ENCODE measurements around the gene SRCAP.

DNA sequence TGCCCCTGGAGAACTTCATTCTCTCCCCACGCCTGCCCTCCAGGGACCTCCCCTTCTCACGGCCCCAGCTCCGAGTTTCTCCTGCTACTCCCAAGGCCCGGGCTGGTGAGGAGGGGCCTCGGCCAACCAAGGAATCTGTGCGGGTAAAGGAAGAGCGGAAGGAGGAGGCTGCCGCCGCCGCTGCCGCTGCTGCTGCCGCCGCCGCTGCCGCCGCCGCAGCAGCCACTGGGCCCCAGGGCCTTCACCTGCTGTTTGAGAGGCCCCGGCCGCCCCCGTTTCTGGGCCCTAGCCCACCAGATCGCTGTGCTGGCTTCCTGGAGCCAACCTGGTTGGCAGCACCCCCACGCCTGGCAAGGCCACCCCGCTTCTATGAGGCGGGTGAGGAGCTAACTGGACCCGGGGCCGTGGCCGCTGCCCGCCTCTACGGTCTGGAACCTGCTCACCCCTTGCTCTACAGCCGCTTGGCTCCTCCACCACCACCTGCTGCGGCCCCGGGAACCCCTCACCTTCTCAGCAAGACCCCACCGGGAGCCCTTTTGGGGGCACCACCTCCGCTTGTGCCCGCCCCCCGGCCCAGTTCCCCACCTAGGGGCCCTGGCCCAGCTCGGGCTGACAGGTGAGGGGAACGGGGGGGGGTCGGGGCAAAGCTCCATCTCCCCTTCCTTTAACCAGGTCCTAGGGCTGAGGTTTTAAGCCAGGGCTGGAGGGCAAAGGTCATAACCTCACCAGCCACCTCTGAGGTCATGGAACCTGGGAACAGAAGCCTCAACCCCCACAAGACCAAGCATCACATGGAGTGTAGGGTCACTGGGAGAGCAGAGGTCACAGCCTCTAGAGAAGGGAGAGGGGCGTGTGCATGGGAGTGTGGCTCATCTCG is 29.7 kb upstream of the SRCAP start:
- TF ChIP-seq, protein P1, sequence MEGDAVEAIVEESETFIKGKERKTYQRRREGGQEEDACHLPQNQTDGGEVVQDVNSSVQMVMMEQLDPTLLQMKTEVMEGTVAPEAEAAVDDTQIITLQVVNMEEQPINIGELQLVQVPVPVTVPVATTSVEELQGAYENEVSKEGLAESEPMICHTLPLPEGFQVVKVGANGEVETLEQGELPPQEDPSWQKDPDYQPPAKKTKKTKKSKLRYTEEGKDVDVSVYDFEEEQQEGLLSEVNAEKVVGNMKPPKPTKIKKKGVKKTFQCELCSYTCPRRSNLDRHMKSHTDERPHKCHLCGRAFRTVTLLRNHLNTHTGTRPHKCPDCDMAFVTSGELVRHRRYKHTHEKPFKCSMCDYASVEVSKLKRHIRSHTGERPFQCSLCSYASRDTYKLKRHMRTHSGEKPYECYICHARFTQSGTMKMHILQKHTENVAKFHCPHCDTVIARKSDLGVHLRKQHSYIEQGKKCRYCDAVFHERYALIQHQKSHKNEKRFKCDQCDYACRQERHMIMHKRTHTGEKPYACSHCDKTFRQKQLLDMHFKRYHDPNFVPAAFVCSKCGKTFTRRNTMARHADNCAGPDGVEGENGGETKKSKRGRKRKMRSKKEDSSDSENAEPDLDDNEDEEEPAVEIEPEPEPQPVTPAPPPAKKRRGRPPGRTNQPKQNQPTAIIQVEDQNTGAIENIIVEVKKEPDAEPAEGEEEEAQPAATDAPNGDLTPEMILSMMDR (IDR thresholded peaks at IDR 0.05) = no peak
- TF ChIP-seq POLR2A (IDR thresholded peaks at IDR 0.05) = no peak
